T follicular helper cell (primary cell): ENCODE measurements around the gene IKBKE.

ENCODE experiments used
- DNase-seq: peaks from one replicate; pipeline ENCODE4 v3.0.0-alpha.2; 2020; ENCODE audit warnings: low read depth

The IKBKE gene

GRCh38 chr1:206455289-206455665 lies 15.0 kb upstream of the IKBKE start:
- no peak for DNase-seq

DNA sequence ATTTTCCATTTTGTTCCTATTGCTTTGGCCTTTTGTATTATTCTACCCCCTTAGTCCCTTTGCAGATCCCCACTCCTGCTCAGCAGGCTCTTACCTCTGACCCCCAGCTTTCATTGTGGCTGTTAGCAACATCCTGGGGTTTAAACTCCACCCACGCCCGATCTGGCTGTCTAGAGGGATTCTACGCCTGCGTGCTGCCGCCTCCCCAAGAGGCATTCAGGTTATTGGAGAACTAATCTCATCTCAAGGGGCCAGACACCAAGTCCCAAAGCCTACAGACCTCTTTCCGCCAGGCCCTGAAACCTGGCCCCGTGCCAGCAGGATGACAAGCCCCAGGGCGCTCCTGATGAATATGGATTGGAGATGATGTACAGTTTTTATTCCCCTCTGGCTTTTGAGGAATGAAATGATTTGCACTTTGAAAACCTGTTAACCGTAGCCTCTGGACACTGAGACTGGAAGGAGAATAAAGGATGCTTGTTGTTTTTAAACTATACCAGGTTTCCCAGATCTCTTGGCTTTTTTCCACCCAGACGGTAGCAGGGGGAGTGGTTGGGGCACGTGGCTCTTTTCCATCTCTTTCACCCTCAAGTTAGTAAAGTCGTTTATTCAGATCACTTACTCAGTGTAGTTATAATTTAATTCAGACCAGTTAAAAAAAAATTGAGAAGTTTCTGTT lies 14.5 kb upstream of the IKBKE start:
- DNase-seq = no peak

GRCh38 chr1:206456577-206457370 lies 13.5 kb upstream of the IKBKE start:
- no peak for DNase-seq

GRCh38 chr1:206457408-206458120 lies 12.7 kb upstream of the IKBKE start:
- DNase-seq = no peak

DNA sequence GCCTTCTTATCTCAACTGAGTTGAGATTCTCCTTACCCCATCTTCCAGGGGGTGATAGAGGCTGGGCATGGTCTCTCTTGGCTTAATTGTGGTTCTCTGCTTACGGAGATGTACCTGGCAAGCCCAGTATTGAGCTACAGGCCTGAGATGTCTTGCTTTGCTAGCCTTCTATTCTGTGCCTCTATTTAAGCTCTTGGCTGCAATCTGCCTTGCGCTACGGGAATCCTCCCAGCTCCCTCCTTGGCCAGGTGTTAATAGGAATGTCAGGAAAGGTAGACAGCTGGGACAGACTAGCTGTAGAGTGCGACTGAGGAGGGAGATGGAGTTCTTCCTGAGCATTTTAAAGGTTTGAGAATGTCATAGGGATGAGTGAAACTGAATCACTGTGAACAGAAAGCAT lies 10.6 kb upstream of the IKBKE start:
- DNase-seq = no peak

GRCh38 chr1:206460836-206461426 lies 9.3 kb upstream of the IKBKE start:
- no peak for DNase-seq

GRCh38 chr1:206461602-206462455 lies 8.4 kb upstream of the IKBKE start:
- DNase-seq = peak; percentile 61

DNA sequence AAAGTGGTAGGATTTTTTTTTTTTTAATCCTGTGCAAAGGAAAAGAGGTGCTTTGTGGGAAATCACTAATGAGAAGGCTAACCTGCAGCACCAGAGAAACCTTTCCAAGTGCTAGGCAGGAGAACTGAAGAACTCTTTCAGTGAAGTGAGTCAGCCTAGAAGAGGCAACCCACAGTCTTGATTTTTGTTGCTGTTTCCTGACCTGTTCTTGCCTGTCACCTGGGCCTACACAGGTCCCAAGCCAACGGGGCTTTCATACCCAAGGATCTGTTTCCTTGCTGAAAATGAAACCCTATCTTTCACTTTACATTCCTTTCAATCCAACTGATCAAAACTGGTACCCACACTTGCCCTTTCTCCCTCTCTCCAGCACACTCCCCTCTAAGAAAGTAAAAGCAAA lies 7.1 kb upstream of the IKBKE start:
- DNase-seq = no peak

- DNase-seq = no peak
Measured at GRCh38 chr1:206463911-206464310, 6.4 kb upstream of the IKBKE start.

GRCh38 chr1:206464456-206464964 lies 5.8 kb upstream of the IKBKE start:
- DNase-seq = no peak

DNA sequence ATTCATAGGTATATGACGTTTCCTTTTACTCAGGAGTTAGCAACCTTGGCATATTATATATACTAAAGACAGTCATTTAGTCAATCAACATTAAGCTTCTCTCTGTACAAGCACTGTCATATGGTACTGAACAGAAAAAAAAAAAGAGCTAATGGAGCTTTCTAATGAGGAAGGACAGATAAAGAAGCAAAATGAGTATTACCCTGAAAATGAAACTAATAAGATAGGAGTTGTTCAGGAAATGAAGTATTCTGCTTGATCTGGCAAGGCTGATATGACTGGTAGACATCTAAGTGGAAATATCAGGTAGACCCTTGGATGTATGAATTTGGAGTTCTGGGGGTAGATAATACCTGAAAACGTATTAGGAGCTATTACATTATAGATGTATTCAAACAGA lies 4.3 kb upstream of the IKBKE start:
- no peak for DNase-seq

GRCh38 chr1:206466840-206467649 lies 3.2 kb upstream of the IKBKE start:
- no peak for DNase-seq

- DNase-seq = no peak
Measured at GRCh38 chr1:206467915-206468314, 2.4 kb upstream of the IKBKE start.

- DNase-seq = no peak
Measured at GRCh38 chr1:206468571-206468970, 1.7 kb upstream of the IKBKE start.

DNA sequence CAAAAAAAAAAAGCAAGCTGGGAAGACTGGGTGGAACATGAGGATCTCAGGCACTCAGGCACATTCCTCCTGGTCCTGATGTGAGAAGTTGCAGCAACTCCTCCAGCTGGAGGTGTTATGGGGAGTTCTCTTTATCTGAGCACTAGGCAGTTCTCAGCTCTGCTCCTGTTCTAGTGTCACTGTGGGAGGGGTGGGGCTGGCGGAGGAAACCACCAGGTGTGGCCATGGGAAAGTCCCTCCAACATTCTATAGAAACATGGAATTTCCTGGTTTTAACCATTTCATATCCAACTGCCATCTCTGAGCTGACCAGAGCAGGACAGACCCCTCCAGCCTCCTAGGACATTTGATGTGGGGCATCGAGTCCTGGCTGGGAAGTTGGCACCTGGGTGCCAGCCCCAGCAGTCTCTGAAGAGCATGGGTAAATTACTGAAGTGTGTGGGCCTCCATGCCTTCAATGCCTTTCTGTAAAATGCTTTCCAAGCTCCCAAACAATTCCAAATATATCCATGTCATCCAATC lies 804 bp upstream of the IKBKE start:
- DNase-seq = no peak

DNA sequence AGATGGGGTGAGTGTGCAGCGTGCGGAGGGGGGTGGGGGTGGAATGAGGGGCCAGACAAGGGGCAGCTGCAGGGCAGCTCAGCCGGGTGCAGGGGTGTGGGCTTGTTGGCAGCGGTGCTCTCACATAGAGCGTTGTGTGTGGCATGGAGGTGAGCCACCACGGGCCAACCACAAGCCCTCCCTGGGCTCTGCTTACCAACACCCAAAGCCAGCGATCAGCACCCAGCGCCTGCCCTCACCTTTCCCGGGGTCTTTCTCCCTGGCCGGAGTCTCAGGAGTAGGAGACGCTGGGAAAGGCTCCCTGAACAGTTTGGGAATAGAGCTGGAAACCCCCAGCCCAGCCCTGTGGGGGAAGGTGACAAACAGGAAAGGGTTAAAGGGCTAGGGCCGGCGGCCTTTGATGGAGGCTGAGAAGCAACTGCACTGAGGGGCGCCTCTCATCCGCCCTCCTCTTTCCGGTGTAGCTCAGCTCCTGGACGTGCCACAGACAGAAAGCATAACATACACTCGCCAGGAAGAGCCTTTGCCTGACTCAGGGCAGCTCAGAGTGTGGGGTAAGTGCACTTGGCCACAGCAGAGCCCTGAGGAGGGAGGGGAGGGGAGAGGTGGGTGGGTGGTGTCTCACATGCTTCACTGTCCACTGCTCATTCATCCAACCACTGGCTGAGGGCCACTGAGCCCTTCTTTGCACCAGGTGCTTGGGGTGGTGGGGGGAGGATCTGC lies 577 bp downstream of the IKBKE start:
- no peak for DNase-seq

- no peak for DNase-seq
Measured at GRCh38 chr1:206471415-206471801, 1.1 kb downstream of the IKBKE start.

DNA sequence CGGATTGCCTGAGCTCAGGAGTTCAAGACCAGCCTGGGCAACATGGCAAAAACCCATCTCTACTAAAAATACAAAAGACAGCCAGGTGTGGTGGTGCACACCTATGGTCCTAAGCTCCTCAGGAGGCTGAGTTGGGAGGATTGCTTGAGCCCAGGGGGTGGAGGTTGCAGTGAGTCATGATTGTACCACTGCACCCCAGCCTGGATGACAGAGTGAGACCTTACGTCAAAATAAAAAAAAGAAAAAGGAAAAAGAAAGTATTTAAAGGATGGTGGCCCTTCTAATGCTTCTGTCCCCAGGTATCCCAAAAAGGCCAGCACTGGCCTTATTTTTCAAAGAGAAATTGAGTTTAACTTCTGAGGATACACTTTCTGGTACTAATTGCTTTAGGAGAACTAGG lies 1.7 kb downstream of the IKBKE start:
- no peak for DNase-seq

- no peak for DNase-seq
Measured at GRCh38 chr1:206472454-206472853, 2.2 kb downstream of the IKBKE start.

GRCh38 chr1:206472886-206473285 lies 2.6 kb downstream of the IKBKE start:
- no peak for DNase-seq
